HG03469 (cell line): Measurements from ENCODE around the gene PLCL1.
"Not testable (repeated sequence)": the region's sequence is repeated elsewhere in the genome, so short reads cannot be mapped to it uniquely, and the experiment has no call there.

Source experiments
- ATAC-seq: cut with Tn5 transposase; IDR thresholded peaks from one replicate; pipeline ENCODE4 v1.9.1; 2021; ENCODE audit warnings: mild to moderate bottlenecking, moderate library complexity, moderate number of reproducible peaks; ENCODE audit not compliant: unreplicated experiment

The PLCL1 gene

GRCh38 chr2:197992482-197993133, 188.2 kb downstream of the PLCL1 start:
- ATAC-seq, result peak; percentile 81

DNA sequence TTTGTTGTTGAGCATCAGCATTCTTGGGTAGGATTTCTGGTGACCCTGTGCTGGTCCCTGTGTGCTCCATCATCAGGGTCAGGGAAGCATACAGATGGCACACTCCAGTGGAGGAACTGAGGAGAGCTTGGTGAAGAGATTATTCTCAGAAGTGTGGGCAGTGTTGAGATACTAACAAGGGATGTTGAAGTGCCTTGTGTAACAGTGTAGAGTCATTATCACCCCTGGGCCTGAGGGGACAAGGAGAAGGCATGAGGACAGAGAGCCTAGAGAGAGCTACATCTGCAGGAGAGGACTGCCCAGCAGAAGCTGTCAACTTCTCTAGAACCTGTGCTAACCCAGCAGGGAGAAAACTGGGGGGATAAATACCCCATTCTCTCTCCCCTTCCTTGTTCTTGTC, 189.0 kb downstream of the PLCL1 start:
- no peak for ATAC-seq

- ATAC-seq, result no peak
Observed at GRCh38 chr2:197993830-197994229, 189.4 kb downstream of the PLCL1 start.

GRCh38 chr2:197994751-197995150, 190.4 kb downstream of the PLCL1 start:
- no peak for ATAC-seq

- ATAC-seq, result no peak
Observed at GRCh38 chr2:197996583-197996982, 192.2 kb downstream of the PLCL1 start.

DNA sequence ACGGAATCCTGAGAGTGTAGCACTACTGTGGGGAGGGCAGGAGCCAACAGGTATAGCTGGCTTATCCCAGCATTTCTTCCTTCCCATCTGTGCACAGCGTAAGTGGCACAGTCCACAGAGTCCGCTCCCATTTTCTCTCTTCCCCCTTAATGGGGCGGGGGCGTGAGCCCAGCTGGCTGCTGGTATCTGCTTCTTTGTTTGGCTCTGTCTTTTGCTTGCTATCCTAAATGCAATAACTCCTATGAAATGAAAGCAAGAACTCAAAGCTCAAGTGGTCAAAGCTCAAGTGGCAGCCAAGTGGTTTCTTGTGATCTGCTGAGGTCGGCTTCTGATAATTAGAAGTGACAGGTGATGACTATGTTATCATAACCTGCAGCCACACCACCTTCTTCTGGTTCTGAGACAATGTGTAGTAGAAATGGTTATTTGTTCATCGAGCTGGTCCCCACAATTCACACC, 192.7 kb downstream of the PLCL1 start:
- ATAC-seq, result no peak

- ATAC-seq, result no peak
Observed at GRCh38 chr2:197998702-197999101, 194.3 kb downstream of the PLCL1 start.

DNA sequence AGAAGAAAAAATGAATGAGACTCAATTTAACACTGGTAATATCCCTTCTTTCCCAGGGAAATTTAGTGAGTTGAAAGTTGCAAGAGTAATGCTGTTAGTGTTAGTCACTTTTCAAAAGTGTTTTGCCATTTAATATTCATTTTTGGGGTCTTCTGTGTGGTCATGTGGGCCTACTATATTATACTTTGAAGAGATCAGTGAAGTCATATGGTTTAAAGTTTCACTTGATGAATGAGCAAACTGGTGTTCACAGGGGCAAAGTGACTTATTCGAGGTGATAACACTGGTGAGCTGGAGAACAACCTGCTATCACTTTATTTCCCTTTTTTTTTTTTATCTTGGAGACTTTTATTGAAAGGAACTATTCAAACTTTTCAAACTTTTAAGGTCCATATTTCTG, 196.0 kb downstream of the PLCL1 start:
- ATAC-seq, result no peak

DNA sequence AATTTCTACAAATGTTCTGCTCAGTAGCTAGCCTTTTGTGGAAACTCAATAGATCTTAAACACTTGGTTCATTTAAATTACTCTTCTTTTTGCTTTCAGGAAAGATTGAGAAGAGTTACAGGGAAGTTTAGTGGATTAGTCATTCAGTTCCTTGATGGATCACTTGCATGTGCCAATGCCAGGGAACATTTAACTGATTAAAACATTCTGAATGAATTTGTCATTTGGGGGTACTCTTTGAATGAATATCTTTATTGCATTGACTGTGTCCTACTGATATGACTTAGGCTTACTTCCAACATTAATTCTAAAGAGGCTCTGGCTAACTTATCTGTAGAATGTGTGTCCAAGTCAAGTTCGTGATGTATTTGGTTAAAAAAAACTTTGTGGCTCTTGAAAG, 199.8 kb downstream of the PLCL1 start:
- no peak for ATAC-seq

DNA sequence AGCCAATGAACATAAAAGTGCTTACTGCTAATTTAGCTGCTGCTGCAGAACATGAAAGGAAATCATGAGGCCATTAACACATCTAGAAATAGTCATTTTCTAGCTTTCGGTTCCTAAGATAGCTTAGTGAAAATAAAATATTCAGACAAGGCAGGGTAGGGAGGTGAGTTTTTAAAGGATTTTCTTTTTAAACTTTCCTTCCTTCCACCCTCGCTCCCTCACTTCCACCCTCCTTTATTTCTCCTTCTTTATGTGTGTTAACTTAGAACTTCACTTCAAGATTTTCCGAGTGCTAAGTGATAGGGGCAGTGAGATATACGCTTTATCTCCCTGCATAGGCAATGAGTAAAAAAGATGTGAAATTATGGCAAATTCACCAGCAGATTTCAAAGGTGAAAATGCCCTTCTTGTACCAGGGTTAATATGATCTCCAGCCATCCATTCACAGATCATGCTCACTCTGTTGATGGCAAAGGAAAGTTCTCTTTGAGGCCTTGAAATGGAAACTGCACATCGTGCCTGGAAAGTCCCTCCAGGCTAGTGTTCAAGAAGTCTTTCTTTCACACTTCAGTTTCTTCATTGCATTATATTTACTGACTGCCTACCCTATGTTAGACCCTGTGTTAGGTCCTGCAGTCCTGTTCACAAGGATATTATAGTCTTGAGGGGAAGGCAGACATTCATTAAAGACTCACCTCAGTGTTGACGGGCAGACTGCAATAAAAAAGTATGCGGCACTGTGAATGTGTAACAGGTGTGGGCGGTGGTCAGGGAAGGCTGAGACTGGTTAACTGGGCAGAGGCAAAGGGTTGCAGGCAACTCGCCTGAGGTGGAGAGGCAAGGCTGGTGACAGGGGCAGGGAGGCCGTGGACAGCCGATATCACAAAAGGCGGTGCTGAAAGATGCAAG, 200.8 kb downstream of the PLCL1 start:
- ATAC-seq, result peak; percentile 76

GRCh38 chr2:198006733-198007132, 202.3 kb downstream of the PLCL1 start:
- no peak for ATAC-seq

DNA sequence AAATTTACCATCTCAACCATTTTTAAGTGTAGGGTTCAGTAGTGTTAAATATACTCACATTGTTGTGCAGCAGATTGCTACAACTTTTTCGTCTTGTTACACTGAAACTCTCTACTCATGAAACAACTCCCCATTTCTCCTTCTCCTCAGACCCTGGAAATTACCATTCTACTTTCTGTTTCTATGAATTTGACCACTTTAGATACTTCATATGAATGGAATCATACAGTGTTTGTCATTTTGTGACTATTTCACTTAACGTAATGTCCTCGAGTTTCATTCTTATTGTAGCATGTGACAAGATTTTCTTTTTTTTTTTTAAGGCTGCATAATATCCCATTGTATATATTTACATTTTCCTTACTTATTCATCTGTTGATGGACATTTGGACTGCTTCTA, 203.8 kb downstream of the PLCL1 start:
- ATAC-seq, result no peak

- no peak for ATAC-seq
Observed at GRCh38 chr2:198012025-198012424, 207.6 kb downstream of the PLCL1 start.

DNA sequence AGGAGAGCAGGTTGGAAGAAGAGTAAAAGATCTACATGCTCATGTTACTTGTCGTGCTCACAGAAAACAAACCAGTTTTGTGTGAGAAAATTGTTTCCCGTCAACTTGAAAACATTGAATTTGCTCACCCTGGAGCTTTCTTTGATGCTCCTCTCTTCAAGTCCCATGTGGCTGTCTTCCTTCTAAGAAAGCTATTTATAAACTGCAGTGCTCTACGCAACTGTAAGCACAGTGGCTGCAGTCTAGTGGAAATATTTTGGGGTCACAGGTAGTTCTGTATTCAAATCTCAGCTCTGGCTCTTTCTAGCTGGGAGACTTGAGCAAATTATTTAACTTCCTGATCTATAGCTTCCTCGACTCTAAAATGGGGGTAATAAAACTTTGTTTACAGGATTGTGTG, 211.8 kb downstream of the PLCL1 start:
- ATAC-seq, result no peak

DNA sequence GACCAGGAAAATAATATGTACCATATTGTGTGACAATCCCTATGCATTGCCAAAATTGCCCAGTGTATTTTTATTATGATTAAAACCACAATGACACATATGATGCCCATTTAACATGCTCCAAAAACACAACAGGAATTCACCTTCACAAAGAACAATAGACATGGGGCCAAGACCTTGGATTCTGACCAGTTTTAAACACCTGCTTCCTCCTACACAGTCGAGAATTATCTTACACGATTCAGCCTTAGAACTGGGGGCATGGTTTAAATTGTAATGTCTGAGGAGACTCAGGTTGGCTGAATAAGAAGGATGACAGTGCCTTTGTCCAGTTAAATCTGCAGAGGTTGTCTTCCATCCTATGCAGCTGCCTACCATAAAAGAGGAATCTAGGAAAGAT, 212.7 kb downstream of the PLCL1 start:
- ATAC-seq, result no peak

DNA sequence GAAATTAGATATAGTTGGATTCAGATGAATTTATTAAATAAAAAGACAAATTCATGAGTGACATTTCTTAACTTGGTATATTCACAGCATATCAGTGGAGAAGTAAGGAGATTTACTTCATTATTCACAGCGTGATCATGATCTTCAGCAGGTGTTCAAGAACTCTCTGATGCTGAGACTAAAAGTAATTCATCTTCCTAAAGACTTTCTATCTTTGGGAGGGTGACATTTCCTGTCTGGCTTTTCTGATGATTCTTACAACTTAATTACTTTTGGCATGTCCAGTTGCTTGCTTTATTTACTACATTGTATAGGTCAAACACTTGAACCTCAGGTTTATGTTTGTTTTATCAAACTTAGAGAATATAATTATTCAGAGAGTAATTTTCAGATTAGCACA, 224.6 kb downstream of the PLCL1 start:
- ATAC-seq, result no peak

GRCh38 chr2:198029576-198029975, 225.2 kb downstream of the PLCL1 start:
- ATAC-seq, result not testable (repeated sequence)

DNA sequence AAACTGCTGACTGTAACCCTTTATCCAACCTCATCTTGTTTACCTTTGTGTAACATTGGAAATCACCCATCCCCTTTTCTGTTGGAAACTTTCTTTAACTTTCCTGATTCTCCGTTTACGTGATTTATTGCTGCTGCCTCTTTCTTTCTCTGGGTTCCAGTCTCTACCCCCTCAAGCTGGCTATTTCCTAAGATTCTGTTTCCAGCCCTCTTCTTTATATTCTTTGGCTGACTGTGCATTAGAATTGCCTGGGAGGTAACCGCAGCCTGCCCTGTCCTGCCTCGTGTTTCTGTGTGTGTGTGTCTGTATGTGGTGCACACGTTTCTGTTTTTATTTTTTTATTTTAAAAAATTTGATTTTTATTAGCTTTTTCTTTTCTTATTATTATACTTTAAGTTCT, 229.2 kb downstream of the PLCL1 start:
- ATAC-seq, result no peak

GRCh38 chr2:198036029-198036879, 231.9 kb downstream of the PLCL1 start:
- ATAC-seq, result no peak

- no peak for ATAC-seq
Observed at GRCh38 chr2:198040835-198041234, 236.4 kb downstream of the PLCL1 start.

DNA sequence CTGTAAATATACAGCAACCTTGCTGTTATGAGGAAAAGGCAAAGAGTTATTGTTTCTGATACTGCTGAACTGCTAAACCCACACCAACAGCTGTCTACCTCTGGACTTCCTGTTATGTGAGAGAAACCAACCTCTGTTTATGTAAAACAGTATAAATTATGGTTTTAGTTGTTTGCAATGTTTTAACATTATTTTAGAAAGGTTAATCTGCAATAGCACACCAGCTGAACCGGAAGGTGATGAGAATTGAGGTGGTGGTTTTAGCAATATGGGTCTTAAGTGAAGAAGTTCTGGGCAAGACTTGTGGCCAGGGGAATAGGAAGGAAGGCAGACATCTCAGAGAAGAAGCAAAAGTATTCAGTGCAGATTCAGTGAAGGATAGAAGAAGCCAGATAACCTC, 237.8 kb downstream of the PLCL1 start:
- ATAC-seq, result no peak
